ENCODE measurements around the gene ADAMTS2.

DNA sequence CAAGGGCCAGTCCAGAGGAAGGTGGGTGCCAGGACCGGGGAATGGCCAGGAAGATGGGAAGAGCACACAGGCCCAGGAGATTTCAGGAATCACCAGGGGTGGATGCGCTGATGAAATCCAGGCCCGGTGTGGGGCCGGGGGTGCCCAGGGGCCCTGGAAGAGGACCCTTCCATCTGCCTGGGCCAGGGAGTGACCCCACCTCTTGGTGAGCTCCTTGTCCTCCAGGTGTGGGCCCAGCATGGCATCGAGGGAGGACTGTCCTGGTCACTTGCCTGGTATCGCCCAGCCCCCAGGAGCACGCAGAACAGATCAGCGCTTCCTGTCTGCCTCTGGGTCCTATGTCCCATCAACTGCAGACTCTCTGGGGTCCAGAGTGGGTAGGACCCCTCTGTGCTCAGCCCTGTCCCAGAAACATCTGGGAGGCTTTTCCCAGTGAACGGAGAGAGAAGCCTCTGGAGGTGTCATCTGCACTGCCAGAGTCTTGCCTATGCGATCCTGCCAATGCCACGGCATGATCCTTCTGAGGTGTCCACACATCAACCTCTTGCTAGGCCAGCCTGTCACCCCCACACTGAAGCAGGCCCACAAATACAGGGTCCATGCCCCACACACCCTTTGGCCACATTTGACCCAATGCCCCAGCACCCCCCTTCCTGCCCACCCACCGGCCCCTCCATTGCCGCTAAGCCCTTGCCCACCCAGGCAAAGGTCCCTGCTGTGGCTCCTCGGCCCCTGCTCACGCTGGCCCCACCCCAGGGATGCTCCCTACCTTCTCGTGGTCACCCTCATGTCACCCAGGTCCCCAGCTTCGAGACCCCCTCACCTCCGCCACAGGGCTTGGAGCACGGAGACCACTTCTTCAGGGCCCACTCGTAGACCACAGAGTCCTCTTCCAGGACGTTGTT, 217.9 kb downstream of the ADAMTS2 start:
- TF ChIP-seq CTCF (IDR thresholded peaks at IDR 0.05) (no peak), POLR2A (IDR thresholded peaks at IDR 0.05) (no peak)
